Islet precursor cell (in vitro differentiated cells): Measurements from ENCODE around the gene CPNE8.
A peak's percentile ranks its signal among the peaks of the same experiment; 100 is the strongest.

Experiments
- DNase-seq: peaks from one replicate; pipeline ENCODE4 v3.0.0-alpha.2; 2018

The CPNE8 gene

GRCh38 chr12:38892976-38893375 lies 12.4 kb downstream of the CPNE8 start:
- no peak for DNase-seq

DNA sequence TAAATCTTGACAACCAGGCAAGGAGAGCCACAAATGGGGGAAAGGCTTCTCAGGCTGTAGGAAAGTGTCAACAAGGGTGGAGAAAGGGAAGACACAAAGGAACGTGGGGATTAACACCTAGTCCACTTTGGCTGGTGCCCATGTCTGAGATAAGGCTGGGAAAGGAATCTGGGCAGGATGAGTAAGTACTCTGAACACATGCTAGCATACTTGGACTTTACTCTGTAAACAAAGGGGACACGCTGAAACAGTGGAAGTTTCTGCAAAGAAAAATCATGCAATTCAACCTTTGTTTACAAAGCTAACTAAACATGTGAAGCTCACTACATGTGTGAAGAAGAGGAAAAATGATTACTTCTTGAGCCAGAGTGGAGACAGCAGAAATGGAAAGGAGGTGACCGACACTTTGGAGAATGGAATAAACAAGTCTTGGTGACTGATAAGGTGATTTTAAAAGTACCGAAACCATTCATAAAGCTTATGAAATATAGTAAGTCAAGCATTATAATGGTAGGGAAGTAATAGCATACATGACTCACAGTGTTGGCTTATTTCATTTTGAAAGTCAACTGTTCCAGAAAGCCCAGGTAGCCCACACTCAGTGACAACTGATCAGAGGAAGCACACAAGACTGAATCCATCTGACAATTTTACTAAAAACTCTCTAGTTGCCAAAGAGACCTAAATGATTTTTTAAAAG lies 13.2 kb downstream of the CPNE8 start:
- DNase-seq: peak; percentile 58

- no peak for DNase-seq
Measured at GRCh38 chr12:38890102-38890855, 15.1 kb downstream of the CPNE8 start.

DNA sequence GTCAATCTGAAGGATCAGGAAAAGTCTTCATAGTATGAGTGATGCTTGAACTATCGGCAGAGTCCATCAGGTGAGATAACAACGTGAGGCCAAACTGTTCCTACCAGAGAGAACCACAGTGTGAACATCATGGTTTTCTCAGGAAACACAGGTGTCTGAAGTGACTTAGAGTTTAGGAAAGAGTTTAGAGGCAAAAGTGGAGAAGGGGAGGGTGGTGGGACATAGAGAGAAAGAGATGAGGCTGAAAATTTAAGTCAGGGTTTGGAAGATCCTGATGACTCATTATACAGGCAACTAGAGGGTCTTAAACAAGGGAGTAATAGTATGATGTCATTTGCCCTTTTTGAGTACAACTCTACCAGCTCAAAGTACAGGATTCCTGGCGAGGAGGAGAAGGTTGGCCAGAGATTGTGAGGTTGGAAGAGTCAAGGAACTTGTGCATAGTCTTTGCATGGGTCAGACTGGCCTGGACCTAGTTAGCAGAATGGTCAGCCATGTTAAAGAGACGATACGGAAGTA lies 16.0 kb downstream of the CPNE8 start:
- DNase-seq: no peak

DNA sequence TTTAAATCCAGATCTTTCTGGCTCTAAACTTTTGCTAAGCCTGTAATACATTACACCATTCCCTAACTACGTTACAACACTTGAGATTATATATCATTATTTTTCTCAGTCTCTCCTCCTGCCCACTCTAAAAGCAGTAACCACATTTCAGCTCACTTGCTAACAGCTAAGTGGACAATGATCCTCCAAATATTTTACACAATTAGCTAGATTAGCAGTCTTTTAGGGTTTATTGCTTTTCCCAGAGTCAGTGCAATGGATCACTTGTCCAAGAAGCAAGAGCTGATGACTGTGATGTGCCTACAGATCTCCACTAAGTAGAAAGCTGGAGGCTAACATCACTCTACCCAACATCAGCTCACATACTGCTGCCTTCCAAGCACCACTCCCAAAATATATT lies 17.6 kb downstream of the CPNE8 start:
- no peak for DNase-seq

DNA sequence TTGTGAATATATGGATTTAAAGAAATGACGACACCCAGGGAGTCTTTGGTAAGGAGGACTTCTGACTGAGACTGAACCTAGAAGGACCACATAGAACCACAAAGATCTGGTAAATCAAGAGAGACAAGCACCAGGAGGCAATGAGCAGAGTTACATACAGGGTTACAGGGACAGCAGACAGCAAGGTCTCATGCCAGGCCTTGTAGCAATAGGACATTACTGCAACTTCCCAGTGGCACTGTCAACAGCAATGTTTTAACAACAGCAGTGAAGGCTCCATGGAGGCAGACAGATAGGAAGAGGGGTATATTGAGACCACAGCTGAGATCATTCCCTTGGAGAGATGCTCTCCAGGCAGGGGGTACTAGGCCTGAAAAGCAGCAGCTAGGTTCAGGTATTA lies 18.5 kb downstream of the CPNE8 start:
- no peak for DNase-seq

- no peak for DNase-seq
Measured at GRCh38 chr12:38886064-38886463, 19.3 kb downstream of the CPNE8 start.

- no peak for DNase-seq
Measured at GRCh38 chr12:38884666-38885065, 20.7 kb downstream of the CPNE8 start.

- DNase-seq: no peak
Measured at GRCh38 chr12:38883629-38884134, 21.7 kb downstream of the CPNE8 start.

DNA sequence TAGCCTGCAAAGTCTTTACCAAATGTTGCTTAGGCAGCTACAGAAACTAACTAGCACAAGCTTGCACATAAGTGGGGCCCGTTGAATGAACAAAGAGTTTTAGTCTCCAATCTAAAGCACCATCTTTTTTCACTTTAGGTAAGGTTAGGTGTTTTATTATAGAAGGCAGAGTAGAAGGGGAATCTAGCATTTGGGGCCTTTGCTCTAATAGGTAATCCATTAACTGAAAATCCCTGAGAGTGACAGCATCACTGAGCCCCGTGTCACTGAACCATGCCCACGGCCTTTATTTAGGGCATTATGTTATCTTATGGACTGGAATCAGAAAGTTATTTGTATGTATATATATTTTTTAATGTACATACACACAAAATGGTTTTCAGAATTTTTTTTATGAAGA lies 25.1 kb downstream of the CPNE8 start:
- DNase-seq: no peak

DNA sequence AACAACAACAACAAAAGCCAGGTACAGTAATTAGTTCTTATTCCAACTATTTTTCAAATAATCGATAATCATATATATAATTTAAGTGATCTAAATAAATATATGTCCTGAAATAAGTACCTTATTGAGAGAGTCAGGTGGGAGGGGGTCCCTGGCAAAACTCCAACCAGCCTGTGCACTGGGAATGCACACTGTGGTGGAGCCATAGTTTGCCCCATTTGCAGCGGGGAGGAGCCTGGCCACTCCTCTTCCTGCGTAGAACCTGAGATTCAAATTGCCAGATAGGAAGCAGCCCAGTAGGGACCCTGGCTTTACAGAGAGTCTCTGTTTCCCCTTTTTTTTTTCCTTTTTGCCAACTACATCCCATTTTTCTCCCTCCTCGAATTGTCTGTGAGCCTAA lies 26.4 kb downstream of the CPNE8 start:
- no peak for DNase-seq

DNA sequence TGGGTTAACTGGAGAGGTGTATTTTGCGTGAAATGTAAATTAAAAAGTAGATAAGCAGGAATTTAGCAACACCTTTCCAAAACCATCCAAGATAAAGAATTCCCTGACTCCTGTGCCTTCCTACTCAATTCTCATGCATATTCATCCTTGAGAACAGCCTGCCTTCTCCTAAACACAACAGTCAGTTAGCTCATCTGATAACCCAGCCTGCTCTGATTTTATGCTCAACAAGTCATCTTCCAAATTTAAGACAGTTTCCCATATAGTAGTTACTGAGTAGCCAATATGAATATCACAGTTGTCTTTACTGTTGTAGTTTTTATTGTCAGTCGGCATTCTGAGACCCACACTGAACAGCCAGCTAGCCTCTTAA lies 27.1 kb downstream of the CPNE8 start:
- no peak for DNase-seq

- no peak for DNase-seq
Measured at GRCh38 chr12:38875586-38876228, 29.7 kb downstream of the CPNE8 start.

GRCh38 chr12:38872561-38872960 lies 32.8 kb downstream of the CPNE8 start:
- no peak for DNase-seq

- no peak for DNase-seq
Measured at GRCh38 chr12:38872156-38872555, 33.2 kb downstream of the CPNE8 start.

GRCh38 chr12:38869036-38869435 lies 36.4 kb downstream of the CPNE8 start:
- no peak for DNase-seq

- DNase-seq: no peak
Measured at GRCh38 chr12:38850461-38850860, 54.9 kb downstream of the CPNE8 start.

DNA sequence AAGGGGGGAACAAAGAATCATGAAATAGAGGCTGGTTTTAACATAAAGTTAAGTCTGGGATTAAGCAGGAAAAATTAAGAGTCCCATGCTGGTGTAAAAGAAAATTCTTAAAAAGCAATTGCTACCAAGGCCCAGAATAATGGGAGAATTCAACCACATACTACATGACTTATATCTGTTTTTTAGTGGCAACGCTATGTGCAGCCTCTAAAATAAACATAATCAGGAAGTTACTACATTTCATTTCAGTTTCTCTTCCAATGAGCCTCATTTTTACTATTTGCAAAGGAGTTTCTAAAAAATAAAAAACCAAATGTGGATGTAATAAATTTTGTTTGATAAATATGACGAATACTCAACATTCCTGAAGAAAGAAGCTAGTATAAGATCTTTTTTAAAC lies 58.1 kb downstream of the CPNE8 start:
- no peak for DNase-seq

GRCh38 chr12:38844267-38844666 lies 61.1 kb downstream of the CPNE8 start:
- DNase-seq: no peak

DNA sequence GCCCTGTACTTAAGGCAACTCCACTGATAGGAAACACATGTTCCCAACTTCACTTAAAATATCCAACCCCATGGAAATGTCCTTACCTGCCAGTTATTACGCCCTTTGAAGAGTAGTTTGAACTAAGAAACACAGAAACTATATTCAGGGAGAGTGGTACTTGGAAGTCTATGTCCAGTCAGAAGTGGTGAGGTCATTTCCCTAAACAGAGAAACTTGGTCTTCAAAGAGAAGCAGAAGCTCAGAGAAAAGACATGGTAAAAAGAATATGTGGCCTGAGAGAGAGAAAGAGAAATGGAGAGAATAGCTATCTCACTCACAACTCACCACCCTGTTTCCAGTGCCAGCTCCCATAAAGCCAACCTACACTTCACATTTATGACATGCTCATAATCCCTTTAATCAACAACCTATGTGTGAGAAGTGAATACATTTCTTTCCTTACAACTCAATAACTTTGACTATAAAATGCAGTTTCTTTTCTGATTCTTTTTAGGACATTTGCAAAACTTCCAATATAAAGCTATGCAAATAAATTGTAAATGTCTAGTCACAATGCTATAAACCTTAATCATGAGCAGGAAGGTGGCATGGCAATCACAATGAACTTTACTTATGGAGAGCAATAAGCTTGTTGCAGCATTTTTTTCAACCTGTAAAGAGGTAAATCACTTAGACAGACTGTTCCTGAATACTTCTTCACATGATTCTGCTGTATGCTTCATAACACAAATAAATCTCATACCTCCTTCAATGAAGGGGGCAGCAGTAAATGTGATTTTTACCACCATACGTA lies 67.1 kb downstream of the CPNE8 start:
- no peak for DNase-seq

DNA sequence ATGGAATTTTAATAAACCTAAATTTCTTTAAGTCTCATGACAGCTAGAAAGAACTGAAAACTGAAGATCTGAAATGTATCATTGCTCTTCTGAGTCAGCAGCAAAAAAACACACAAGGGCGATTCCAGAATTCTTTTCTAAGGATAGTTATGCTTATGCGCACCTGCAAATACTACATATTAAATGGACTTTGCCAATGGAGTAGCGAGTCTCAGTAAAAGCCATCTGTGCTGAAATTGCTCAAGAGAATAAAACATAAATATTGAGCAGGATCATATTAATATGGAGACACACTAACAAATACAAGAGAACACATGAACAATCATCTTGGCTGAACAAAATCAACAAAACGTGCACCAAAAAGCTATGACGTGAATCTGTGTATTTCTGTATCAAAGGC lies 73.7 kb downstream of the CPNE8 start:
- DNase-seq: no peak

DNA sequence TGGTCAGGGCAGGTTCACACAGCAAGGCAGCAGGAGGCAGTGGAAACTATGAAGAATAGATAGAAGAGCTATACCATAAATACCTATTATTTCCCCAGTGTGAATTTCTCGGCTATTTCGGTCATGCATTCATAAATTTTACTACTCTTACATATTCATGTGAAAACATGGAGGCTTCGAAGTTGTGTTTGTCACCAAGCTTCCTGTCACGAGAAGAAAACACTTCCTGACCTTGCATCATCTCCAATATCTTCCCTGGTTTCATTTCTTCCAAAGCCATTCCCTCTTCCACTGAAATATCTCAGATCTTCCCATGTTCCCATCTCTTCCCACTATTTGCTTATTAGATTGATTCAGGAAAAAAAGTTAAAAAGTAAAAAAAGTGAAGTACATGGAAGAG lies 80.4 kb downstream of the CPNE8 start:
- no peak for DNase-seq

DNA sequence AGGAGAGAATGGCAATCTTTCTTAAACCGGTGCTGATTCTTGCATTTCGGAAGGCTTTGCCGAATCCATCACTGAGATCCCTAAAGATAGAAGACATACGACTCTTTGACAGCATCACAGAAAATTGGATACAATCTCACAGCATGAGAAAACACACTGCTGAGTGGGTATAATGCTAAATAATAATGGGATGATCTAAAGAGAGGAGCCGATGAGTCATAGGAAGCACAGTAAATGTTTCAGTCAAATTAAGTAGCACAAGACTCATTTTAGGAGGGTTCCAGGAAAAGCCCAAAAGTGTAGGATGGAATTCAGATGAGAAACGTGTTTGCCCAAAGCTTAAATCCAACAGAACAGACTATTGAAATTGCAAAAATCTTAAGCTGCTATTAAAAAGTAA lies 81.7 kb downstream of the CPNE8 start:
- no peak for DNase-seq
